Neural progenitor cell (in vitro differentiated cells): ENCODE results near the gene PROK1.

Experiments
- CTCF ChIP-seq: fragments of 200-600 bp; sonication (generic); IDR thresholded peaks from 2 replicates; pipeline ENCODE4 v1.5.1; 2017; ENCODE audit warnings: antibody characterized with exemption, mild to moderate bottlenecking
- EZH2 ChIP-seq: fragments of 200-600 bp; sonication (generic); IDR thresholded peaks from 2 replicates; pipeline ENCODE4 v1.6.1; 2017; ENCODE audit warnings: antibody characterized with exemption, mild to moderate bottlenecking, moderate library complexity
- EZH2phosphoT487 ChIP-seq: fragments of 200-600 bp; sonication (generic); IDR thresholded peaks from 2 replicates; pipeline ENCODE4 v1.6.1; 2017; ENCODE audit warnings: antibody characterized with exemption

GRCh38 chr1:110482662-110483307 lies 31.8 kb downstream of the PROK1 start:
- TF ChIP-seq CTCF: no peak
- no peak for TF ChIP-seq EZH2
- TF ChIP-seq EZH2phosphoT487: no peak
